Gastroesophageal sphincter (tissue), 4 donors: Measurements from ENCODE around the gene EFEMP1. TPM values are rescaled to one million over a fixed set of nuclear protein-coding genes. Genes with fewer than 3 reads are reported as not detected.

Experiments used
- ATAC-seq: fragments of 150-250 bp; one replicate; pipeline ENCODE4 v1.9.1; 2016; ENCODE audit warnings: mild to moderate bottlenecking, moderate library complexity
- H3K27ac ChIP-seq, 4 donors: fragments of 200-600 bp; sonication (generic) in 3 of 4; 1 replicate in 3 of 4; 2 replicates in 1 of 4; pipeline ENCODE4 v1.5.1; 2016 to 2019
- H3K27me3 ChIP-seq: fragments of 200-600 bp; sonication (generic); one replicate; pipeline ENCODE4 v1.5.1; 2019
- H3K36me3 ChIP-seq, 2 donors: fragments of 200-600 bp; sonication (generic); one replicate each; pipeline ENCODE4 v1.5.1; 2019; ENCODE audit warnings: control low read depth in 1 of 2
- H3K4me1 ChIP-seq, 3 donors: fragments of 200-600 bp; sonication (generic); 1 replicate in 2 of 3; 2 replicates in 1 of 3; pipeline ENCODE4 v1.5.1; 2016 to 2019; ENCODE audit warnings: control low read depth in 2 of 3
- H3K4me3 ChIP-seq, 2 donors: fragments of 200-600 bp; sonication (generic); one replicate each; pipeline ENCODE4 v1.5.1; 2019; ENCODE audit warnings: mild to moderate bottlenecking in 1 of 2, moderate library complexity in 1 of 2
- H3K9me3 ChIP-seq, 3 donors: fragments of 200-600 bp; sonication (generic); one replicate each; pipeline ENCODE4 v1.5.1; 2017 to 2019; ENCODE audit warnings: control low read depth in 2 of 3
- EP300 ChIP-seq: sonication (generic); formaldehyde crosslinking; IDR thresholded peaks from one replicate; pipeline ENCODE4 v1.6.1; 2017; ENCODE audit warnings: antibody characterized with exemption, mild to moderate bottlenecking
- POLR2A ChIP-seq, 2 donors: fragments of 450-650 bp; IDR thresholded peaks; one replicate each; pipeline ENCODE4 v1.6.1; 2017; ENCODE audit warnings: antibody characterized with exemption in 2 of 2, mild to moderate bottlenecking in 2 of 2, moderate library complexity in 1 of 2
- POLR2AphosphoS5 ChIP-seq: sonication (generic); formaldehyde crosslinking; IDR thresholded peaks from one replicate; pipeline ENCODE4 v1.6.1; 2017; ENCODE audit warnings: antibody characterized with exemption
- WGBS, 2 donors: methylation state at CpG; one replicate each; pipeline ENCODE4 v1.1.5; 2018; ENCODE audit warnings: low coverage in 1 of 2; 5-methylcytosine and 5-hydroxymethylcytosine counted together
- total RNA-seq, 4 donors: library from RNA; depleted of rRNA; stranded (reverse); fragments of >200 nt; gene quantifications; one replicate each; pipeline ENCODE4 v1.1.0, GENCODE V29; 2016
- TF ChIP-seq, protein P1 (sequence below), 4 experiments: fragments of 200-600 bp in 2 of 4; fragments of 450-650 bp in 2 of 4; sonication (generic) in 1 of 4; IDR thresholded peaks; one replicate each; pipeline ENCODE4 v1.5.1; 2017 to 2019; ENCODE audit warnings: antibody characterized with exemption in 4 of 4, mild to moderate bottlenecking in 2 of 4, moderate library complexity in 2 of 4

Gene EFEMP1
- total RNA-seq, 4 donors from 2014 or later = 70.5 to 141 (median 91.9) TPM

DNA sequence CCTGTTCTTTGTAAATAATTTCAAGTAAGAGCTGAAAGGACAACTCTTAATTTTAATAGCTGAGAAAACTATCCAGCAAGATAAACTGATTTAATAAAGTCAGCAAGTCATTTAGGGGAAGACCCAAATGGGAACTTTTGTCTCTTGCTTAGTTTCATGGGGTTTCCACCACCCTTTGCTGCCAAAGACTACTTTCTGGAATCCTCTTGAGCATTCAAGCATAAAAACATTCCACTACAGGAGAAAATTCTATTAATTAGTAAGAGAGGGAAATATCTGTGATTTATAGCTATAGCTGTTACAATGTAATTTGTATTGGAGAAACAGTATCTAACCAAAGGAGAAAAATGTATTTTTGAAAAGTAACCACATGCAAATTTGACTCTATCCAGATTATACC is 20.6 kb downstream of the EFEMP1 start:
- TF ChIP-seq POLR2A (IDR thresholded peaks at IDR 0.05) (no peak), POLR2AphosphoS5 (no peak), EP300 (no peak)
- TF ChIP-seq, protein P1, sequence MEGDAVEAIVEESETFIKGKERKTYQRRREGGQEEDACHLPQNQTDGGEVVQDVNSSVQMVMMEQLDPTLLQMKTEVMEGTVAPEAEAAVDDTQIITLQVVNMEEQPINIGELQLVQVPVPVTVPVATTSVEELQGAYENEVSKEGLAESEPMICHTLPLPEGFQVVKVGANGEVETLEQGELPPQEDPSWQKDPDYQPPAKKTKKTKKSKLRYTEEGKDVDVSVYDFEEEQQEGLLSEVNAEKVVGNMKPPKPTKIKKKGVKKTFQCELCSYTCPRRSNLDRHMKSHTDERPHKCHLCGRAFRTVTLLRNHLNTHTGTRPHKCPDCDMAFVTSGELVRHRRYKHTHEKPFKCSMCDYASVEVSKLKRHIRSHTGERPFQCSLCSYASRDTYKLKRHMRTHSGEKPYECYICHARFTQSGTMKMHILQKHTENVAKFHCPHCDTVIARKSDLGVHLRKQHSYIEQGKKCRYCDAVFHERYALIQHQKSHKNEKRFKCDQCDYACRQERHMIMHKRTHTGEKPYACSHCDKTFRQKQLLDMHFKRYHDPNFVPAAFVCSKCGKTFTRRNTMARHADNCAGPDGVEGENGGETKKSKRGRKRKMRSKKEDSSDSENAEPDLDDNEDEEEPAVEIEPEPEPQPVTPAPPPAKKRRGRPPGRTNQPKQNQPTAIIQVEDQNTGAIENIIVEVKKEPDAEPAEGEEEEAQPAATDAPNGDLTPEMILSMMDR (IDR thresholded peaks at IDR 0.05) = no peak
- Histone ChIP-seq H3K9me3 (peaks cover 0 to 22% (median 0%) of the 10 kb centered on the region in 3 donors), H3K27ac (no peak overlapping the region), H3K27me3 (no peaks in the 10 kb centered on the region), H3K4me1 (no peaks in the 10 kb centered on the region), H3K4me3 (no peak overlapping the region), H3K36me3 (no peaks in the 10 kb centered on the region)
- no peak for ATAC-seq

- Histone ChIP-seq H3K4me1 (no peaks in the 10 kb centered on the region), H3K4me3 (no peak overlapping the region), H3K9me3 (peaks cover 0 to 22% (median 0%) of the 10 kb centered on the region in 3 donors), H3K27me3 (no peaks in the 10 kb centered on the region), H3K27ac (no peak overlapping the region), H3K36me3 (no peaks in the 10 kb centered on the region)
- WGBS, 2 donors = 76 to 77% methylated on average over 2 to 3 of the region's 3 CpGs
- no peak for ATAC-seq
- TF ChIP-seq POLR2A (IDR thresholded peaks at IDR 0.05) (no peak), EP300 (no peak), POLR2AphosphoS5 (no peak)
- TF ChIP-seq, protein P1 (IDR thresholded peaks at IDR 0.05) = no peak
Measured at GRCh38 chr2:55902429-55902828, 21.2 kb downstream of the EFEMP1 start.

GRCh38 chr2:55901941-55902340 is 21.6 kb downstream of the EFEMP1 start:
- H3K27me3 ChIP-seq = no peaks in the 10 kb centered on the region
- H3K36me3 ChIP-seq = no peaks in the 10 kb centered on the region
- no peak overlapping the region for H3K27ac ChIP-seq
- H3K4me3 ChIP-seq = no peak overlapping the region
- H3K4me1 ChIP-seq = no peaks in the 10 kb centered on the region
- no peak for TF ChIP-seq POLR2A (IDR thresholded peaks at IDR 0.05)
- TF ChIP-seq, protein P1 (IDR thresholded peaks at IDR 0.05) = no peak
- no peak for TF ChIP-seq EP300
- TF ChIP-seq POLR2AphosphoS5 = no peak
- peaks cover 0 to 22% (median 0%) of the 10 kb centered on the region in 3 donors for H3K9me3 ChIP-seq
- ATAC-seq = no peak
- 48 to 50% methylated on average over 2 of the region's 2 CpGs for WGBS, 2 donors

DNA sequence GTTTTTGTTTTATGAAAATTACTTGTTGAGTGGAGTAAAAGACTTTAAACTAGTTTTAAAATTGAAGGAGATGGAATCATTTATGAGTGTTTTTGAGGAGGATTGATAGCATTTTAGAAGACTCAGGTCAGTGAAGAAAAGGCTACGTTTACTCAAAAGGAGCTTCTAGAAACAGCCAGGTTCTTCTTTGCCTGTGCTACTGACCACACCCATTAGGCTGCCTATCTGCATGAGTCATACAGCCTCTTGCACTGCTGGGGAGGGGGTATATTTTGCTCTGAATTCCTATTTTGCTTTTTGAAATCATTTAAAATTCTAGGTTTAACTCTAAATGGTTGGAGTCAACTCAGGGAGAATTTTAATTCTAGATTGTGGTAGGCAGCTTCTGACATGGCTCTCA is 22.3 kb downstream of the EFEMP1 start:
- Histone ChIP-seq H3K36me3 (no peaks in the 10 kb centered on the region), H3K4me1 (no peaks in the 10 kb centered on the region), H3K27ac (no peak overlapping the region), H3K27me3 (no peaks in the 10 kb centered on the region), H3K9me3 (peaks cover 0 to 22% (median 0%) of the 10 kb centered on the region in 3 donors), H3K4me3 (no peak overlapping the region)
- TF ChIP-seq, protein P1 (IDR thresholded peaks at IDR 0.05) = no peak
- TF ChIP-seq POLR2AphosphoS5 (no peak), POLR2A (IDR thresholded peaks at IDR 0.05) (no peak), EP300 (no peak)
- WGBS, 2 donors = 25% methylated on average over 1 of the region's 1 CpG
- peak; percentile 48 for ATAC-seq

GRCh38 chr2:55899881-55900280 is 23.7 kb downstream of the EFEMP1 start:
- H3K4me1 ChIP-seq = no peaks in the 10 kb centered on the region
- peaks cover 0 to 22% (median 0%) of the 10 kb centered on the region in 3 donors for H3K9me3 ChIP-seq
- no peak for ATAC-seq
- H3K27ac ChIP-seq = no peak overlapping the region
- WGBS, 2 donors = 40% methylated on average over 2 of the region's 2 CpGs; no CpG with 5 or more reads in 1 of the 2 donors
- no peaks in the 10 kb centered on the region for H3K36me3 ChIP-seq
- H3K4me3 ChIP-seq = no peak overlapping the region
- no peaks in the 10 kb centered on the region for H3K27me3 ChIP-seq
- TF ChIP-seq POLR2A (IDR thresholded peaks at IDR 0.05) (no peak), POLR2AphosphoS5 (no peak), EP300 (no peak)
- TF ChIP-seq, protein P1 (IDR thresholded peaks at IDR 0.05) = no peak
